ENCODE results near the gene GCNT2.

Gene GCNT2

GRCh38 chr6:10526156-10526555 is 5.0 kb downstream of the GCNT2 start:
- TF ChIP-seq YY1 (IDR thresholded peaks at IDR 0.05; ENCODE audit: low read depth) (no peak), CREB1 (IDR thresholded peaks at IDR 0.05; ENCODE audit: low read depth) (no peak), TEAD4 (IDR thresholded peaks at IDR 0.05) (no peak), USF1 (IDR thresholded peaks at IDR 0.05) (no peak), CEBPB (IDR thresholded peaks at IDR 0.05) (no peak)

- TF ChIP-seq ZBTB7A (IDR thresholded peaks at IDR 0.05; ENCODE audit: low read depth), result no peak
- TF ChIP-seq CREB1 (IDR thresholded peaks at IDR 0.05; ENCODE audit: low read depth), result no peak
- TF ChIP-seq REST (IDR thresholded peaks at IDR 0.05; ENCODE audit: low read depth), result no peak
- no peak for TF ChIP-seq CEBPB (IDR thresholded peaks at IDR 0.05)
- no peak for TF ChIP-seq USF1 (IDR thresholded peaks at IDR 0.05)
- TF ChIP-seq EP300 (IDR thresholded peaks at IDR 0.05; ENCODE audit: borderline replicate concordance), result no peak
These were observed 7.2 kb downstream of the GCNT2 start for GRCh38 chr6:10528158-10528981.

- no peak for TF ChIP-seq CREB1 (IDR thresholded peaks at IDR 0.05; ENCODE audit: low read depth)
- no peak for TF ChIP-seq EP300 (IDR thresholded peaks at IDR 0.05; ENCODE audit: borderline replicate concordance)
- no peak for TF ChIP-seq MAX (IDR thresholded peaks at IDR 0.05)
- no peak for TF ChIP-seq ZBTB7A (IDR thresholded peaks at IDR 0.05; ENCODE audit: low read depth)
- no peak for TF ChIP-seq CEBPB (IDR thresholded peaks at IDR 0.05)
- no peak for TF ChIP-seq RAD21 (IDR thresholded peaks at IDR 0.05; ENCODE audit: low read depth)
- TF ChIP-seq TAF1 (IDR thresholded peaks at IDR 0.05; ENCODE audit: low read depth), result no peak
- TF ChIP-seq NFIC (IDR thresholded peaks at IDR 0.05), result no peak
- TF ChIP-seq TEAD4 (IDR thresholded peaks at IDR 0.05), result no peak
These were observed 8.2 kb downstream of the GCNT2 start for GRCh38 chr6:10529231-10529801.

GRCh38 chr6:10531503-10531902 is 10.4 kb downstream of the GCNT2 start:
- no peak for TF ChIP-seq CEBPB (IDR thresholded peaks at IDR 0.05)
- no peak for TF ChIP-seq YY1 (IDR thresholded peaks at IDR 0.05; ENCODE audit: low read depth)
- no peak for TF ChIP-seq USF1 (IDR thresholded peaks at IDR 0.05)
- TF ChIP-seq ZBTB7A (IDR thresholded peaks at IDR 0.05; ENCODE audit: low read depth), result no peak
- TF ChIP-seq TEAD4 (IDR thresholded peaks at IDR 0.05), result no peak
- no peak for TF ChIP-seq TAF1 (IDR thresholded peaks at IDR 0.05; ENCODE audit: low read depth)
- TF ChIP-seq EGR1 (IDR thresholded peaks at IDR 0.05), result no peak
- no peak for TF ChIP-seq NFIC (IDR thresholded peaks at IDR 0.05)
- no peak for TF ChIP-seq REST (IDR thresholded peaks at IDR 0.05; ENCODE audit: low read depth)

- TF ChIP-seq EGR1 (IDR thresholded peaks at IDR 0.05) (no peak), TAF1 (IDR thresholded peaks at IDR 0.05; ENCODE audit: low read depth) (no peak), TEAD4 (IDR thresholded peaks at IDR 0.05) (no peak), ZBTB7A (IDR thresholded peaks at IDR 0.05; ENCODE audit: low read depth) (no peak), REST (IDR thresholded peaks at IDR 0.05; ENCODE audit: low read depth) (no peak), CREB1 (IDR thresholded peaks at IDR 0.05; ENCODE audit: low read depth) (no peak), USF1 (IDR thresholded peaks at IDR 0.05) (no peak), RAD21 (IDR thresholded peaks at IDR 0.05; ENCODE audit: low read depth) (no peak), YY1 (IDR thresholded peaks at IDR 0.05; ENCODE audit: low read depth) (no peak), NFIC (IDR thresholded peaks at IDR 0.05) (no peak), EP300 (IDR thresholded peaks at IDR 0.05; ENCODE audit: borderline replicate concordance) (no peak), TCF12 (IDR thresholded peaks at IDR 0.05; ENCODE audit: low read depth) (no peak), CEBPB (IDR thresholded peaks at IDR 0.05) (no peak), FOXM1 (IDR thresholded peaks at IDR 0.05; ENCODE audit: borderline replicate concordance, low read depth) (no peak), MAX (IDR thresholded peaks at IDR 0.05) (no peak)
These were observed 10.8 kb downstream of the GCNT2 start for GRCh38 chr6:10531942-10532341.
